Adipocyte (in vitro differentiated cells): ENCODE results near the gene ARMC10.
"Not testable (repeated sequence)": the region's sequence is repeated elsewhere in the genome, so short reads cannot be mapped to it uniquely, and the experiment has no call there.

ENCODE experiments used
- DNase-seq: peaks from one replicate; pipeline ENCODE4 v3.0.0-alpha.2; 2015; ENCODE audit warnings: low read depth
- H3K27me3 ChIP-seq: replicated peaks from 2 replicates; pipeline ENCODE4 v1.7.0; 2013; ENCODE audit warnings: mild to moderate bottlenecking, low read length, moderate library complexity; ENCODE audit not compliant: control insufficient read depth, insufficient read depth
- H3K36me3 ChIP-seq: 2 replicates; pipeline ENCODE4 v1.7.0; 2013; ENCODE audit warnings: low read length, mild to moderate bottlenecking, moderate library complexity; ENCODE audit not compliant: control insufficient read depth, insufficient read depth, severe bottlenecking
- H3K4me1 ChIP-seq: 2 replicates; pipeline ENCODE4 v1.7.0; 2013; ENCODE audit warnings: mild to moderate bottlenecking, low read length, moderate library complexity; ENCODE audit not compliant: control insufficient read depth, insufficient read depth
- H3K4me3 ChIP-seq: 2 replicates; pipeline ENCODE4 v1.7.0; 2013; ENCODE audit warnings: mild to moderate bottlenecking, low read length, moderate library complexity
- H3K9ac ChIP-seq: 2 replicates; pipeline ENCODE4 v1.7.0; 2013; ENCODE audit warnings: mild to moderate bottlenecking, low read length, moderate library complexity
- H3K9me3 ChIP-seq: 2 replicates; pipeline ENCODE4 v1.7.0; 2013; ENCODE audit warnings: mild to moderate bottlenecking, low read length, moderate library complexity; ENCODE audit not compliant: control insufficient read depth

ARMC10 gene

DNA sequence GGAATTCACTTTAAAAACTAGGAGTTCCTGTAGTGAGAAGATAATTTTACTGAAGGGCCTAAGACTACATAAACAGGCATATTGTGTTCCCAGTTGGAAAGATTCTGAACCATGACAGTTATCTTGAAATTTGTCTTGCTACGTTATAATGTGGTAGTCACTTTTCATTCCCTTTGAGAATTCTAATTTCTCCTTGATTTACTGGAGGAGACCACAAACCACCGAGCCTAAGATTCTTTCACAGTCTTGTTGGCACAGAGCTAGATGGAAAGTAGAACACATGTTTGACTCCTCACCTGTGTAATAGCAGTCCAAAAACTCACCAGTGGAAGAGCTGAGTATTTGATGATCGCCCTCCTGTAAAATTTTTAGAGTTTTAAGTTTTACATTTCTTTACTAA lies 4.9 kb downstream of the ARMC10 start:
- no peak overlapping the region for H3K9ac ChIP-seq
- H3K9me3 ChIP-seq: no peaks in the 10 kb centered on the region
- no peak for DNase-seq
- H3K4me1 ChIP-seq: peaks cover 11% of the 10 kb centered on the region
- no peak overlapping the region for H3K4me3 ChIP-seq
- no peaks in the 10 kb centered on the region for H3K27me3 ChIP-seq
- H3K36me3 ChIP-seq: peaks cover 14% of the 10 kb centered on the region

DNA sequence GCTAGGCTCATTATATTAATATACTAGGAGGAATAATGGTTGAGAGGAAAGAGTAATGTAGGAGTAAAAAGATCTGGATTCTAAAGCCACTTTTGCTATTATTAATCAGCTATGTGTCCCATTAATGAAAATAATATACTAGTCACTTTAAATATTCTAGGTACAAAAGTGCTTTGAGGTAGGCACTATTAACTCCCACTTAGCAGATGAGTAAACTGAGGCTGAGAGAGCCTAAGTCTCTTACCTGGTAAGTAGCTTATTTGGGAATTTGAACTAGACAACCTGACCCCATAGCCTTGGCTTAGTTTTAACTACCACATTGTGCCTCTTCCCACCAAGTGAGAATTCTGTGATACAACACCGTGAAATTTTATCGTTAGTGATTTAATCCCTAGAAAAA lies 6.0 kb downstream of the ARMC10 start:
- no peaks in the 10 kb centered on the region for H3K9me3 ChIP-seq

DNA sequence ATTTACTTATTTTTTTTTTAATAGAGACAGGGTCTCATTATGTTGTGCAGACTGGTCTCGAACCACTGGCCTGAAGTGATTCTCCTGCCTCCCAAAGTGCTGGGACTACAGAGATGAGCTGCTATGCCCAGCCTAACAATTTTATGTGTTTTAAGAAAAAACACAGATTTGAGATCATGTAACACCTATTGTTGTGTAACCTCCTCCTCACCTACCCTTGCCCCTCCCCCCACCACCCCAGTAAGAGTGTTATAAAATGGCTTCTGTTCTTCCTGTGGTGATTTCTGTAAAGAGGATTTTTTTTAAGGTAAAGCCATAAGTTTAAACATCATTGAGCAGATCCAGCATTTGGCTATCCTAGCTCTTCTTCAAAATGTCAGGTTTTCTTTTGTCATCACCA lies 7.6 kb downstream of the ARMC10 start:
- Histone ChIP-seq H3K36me3 (peaks cover 35% of the 10 kb centered on the region), H3K4me3 (no peak overlapping the region), H3K4me1 (no peaks in the 10 kb centered on the region), H3K9ac (no peak overlapping the region), H3K9me3 (no peaks in the 10 kb centered on the region), H3K27me3 (no peaks in the 10 kb centered on the region)
- DNase-seq: no peak

More for the DNA sequence above, 6.0 kb downstream of the ARMC10 start:
- DNase-seq: no peak
- peaks cover 20% of the 10 kb centered on the region for H3K36me3 ChIP-seq
- H3K27me3 ChIP-seq: no peaks in the 10 kb centered on the region
- H3K4me3 ChIP-seq: no peak overlapping the region
- H3K4me1 ChIP-seq: peaks cover 9% of the 10 kb centered on the region
- no peak overlapping the region for H3K9ac ChIP-seq

DNA sequence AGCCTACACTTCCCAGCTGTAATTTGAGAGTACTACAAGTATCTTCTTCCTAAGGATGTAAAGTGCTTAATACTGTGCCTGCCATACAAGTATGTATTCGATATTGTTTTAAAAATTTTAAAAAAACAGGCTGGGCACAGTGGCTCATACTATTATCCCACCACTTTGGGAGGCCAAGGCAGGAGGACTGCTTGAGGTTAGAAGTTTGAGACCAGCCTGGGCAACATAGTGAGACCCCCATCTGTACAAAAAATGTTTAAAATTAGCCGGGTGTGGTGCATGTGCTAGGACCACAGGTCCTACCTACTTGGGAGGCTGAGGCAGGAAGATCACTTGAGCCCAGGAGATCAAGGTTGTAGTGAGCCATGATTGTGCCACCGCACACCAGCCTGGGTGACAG lies 8.3 kb downstream of the ARMC10 start:
- Histone ChIP-seq H3K27me3 (no peaks in the 10 kb centered on the region), H3K4me3 (no peak overlapping the region), H3K9me3 (no peaks in the 10 kb centered on the region), H3K4me1 (no peaks in the 10 kb centered on the region), H3K9ac (no peak overlapping the region), H3K36me3 (peaks cover 41% of the 10 kb centered on the region)
- no peak for DNase-seq

DNA sequence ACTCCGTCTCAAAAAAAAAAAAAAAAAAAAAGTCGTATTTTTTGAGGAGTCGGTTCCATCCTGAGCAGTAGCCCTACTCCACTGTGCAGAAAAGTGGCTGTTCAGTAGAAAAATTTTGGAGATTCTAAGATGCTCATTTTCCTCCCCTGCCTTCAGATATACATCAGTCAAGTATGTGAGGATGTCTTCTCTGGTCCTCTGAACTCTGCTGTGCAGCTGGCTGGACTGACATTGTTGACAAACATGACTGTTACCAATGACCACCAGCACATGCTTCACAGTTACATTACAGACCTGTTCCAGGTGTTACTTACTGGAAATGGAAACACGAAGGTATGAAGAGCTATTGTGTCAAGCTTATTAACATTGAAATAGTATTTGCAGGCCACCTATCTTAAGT lies 17.4 kb downstream of the ARMC10 start:
- DNase-seq, H3K4me1 ChIP-seq, H3K4me3 ChIP-seq, H3K9ac ChIP-seq, H3K9me3 ChIP-seq, H3K27me3 ChIP-seq: not testable (repeated sequence)
- H3K36me3 ChIP-seq: peaks cover 53% of the 10 kb centered on the region

DNA sequence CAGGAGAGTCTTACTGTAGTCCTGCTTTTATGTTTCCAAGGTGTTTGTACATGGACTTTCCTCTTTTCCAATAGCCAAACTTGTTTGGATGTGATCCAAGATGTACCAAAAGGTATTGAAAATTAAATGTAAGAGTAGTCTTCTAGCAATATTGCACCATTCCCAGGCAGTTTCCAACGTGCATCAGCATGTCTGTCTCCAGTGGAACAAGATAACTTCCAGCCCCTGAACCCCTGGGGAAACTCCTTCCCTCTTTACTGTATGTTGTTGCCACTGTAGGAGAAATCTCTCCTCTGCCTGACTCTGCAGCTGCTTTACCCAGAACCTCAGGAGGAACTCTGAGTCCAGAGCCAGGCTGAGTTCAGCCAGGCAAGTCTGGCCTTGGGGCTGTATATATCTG lies 18.5 kb downstream of the ARMC10 start:
- Histone ChIP-seq H3K4me3 (no peak overlapping the region), H3K27me3 (no peaks in the 10 kb centered on the region), H3K9ac (no peak overlapping the region), H3K4me1 (no peaks in the 10 kb centered on the region), H3K9me3 (no peaks in the 10 kb centered on the region), H3K36me3 (peaks cover 49% of the 10 kb centered on the region)
- DNase-seq: no peak

DNA sequence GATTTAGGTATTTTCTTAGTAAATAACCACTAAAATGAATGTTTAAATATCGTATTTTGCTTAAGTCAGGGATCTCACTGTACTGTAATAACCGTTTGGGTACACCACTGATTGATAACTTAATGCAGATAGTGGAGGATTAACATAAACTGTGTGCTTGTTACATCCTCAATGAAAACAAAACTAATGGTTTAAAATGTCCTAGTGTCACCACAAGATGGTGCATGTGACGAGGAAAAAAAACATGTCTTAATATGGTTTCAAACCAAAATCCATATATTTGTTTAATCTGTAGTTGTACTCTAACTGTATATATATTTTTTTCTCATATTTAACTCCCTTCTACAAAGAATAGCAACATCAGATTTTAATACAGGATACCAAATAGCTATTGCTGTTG lies 19.2 kb downstream of the ARMC10 start:
- Histone ChIP-seq H3K9ac (no peak overlapping the region), H3K27me3 (no peaks in the 10 kb centered on the region), H3K4me1 (no peaks in the 10 kb centered on the region), H3K9me3 (no peaks in the 10 kb centered on the region), H3K36me3 (peaks cover 42% of the 10 kb centered on the region), H3K4me3 (no peak overlapping the region)
- DNase-seq: no peak

DNA sequence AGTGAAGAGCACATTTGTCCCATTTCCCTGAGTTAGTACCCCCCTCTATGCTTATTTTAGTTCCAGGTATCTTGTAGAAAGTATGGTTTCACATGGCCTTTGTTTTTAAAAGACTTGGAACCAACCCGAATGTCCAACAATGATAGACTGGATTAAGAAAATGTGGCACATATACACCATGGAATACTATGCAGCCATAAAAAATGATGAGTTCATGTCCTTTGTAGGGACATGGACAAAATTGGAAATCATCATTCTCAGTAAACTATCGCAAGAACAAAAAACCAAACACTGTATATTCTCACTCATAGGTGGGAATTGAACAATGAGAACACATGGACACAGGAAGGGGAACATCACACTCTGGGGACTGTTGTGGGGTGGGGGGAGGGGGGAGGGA lies 20.6 kb downstream of the ARMC10 start:
- not testable (repeated sequence) for H3K4me3 ChIP-seq, H3K9ac ChIP-seq, H3K27me3 ChIP-seq, H3K4me1 ChIP-seq, DNase-seq, H3K9me3 ChIP-seq
- peaks cover 37% of the 10 kb centered on the region for H3K36me3 ChIP-seq

DNA sequence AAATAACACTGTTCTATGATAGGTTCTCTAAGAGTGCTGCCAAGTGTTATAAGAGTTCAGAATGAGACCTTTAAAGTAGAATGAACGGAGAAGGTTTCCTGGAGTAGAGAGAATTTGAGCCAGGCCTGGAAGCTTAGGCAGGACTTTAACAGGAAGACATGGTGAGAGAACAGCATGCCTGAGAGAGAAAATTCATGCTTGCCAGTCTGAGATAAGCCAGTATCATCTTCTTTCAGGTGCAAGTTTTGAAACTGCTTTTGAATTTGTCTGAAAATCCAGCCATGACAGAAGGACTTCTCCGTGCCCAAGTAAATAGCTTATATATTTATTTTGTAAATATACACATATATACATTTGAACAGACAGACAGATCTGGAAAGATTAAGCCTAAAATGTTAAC lies 22.1 kb downstream of the ARMC10 start:
- Histone ChIP-seq H3K9me3 (no peaks in the 10 kb centered on the region), H3K9ac (no peak overlapping the region), H3K36me3 (peaks cover 45% of the 10 kb centered on the region), H3K4me1 (no peaks in the 10 kb centered on the region), H3K27me3 (no peaks in the 10 kb centered on the region), H3K4me3 (no peak overlapping the region)
- no peak for DNase-seq

DNA sequence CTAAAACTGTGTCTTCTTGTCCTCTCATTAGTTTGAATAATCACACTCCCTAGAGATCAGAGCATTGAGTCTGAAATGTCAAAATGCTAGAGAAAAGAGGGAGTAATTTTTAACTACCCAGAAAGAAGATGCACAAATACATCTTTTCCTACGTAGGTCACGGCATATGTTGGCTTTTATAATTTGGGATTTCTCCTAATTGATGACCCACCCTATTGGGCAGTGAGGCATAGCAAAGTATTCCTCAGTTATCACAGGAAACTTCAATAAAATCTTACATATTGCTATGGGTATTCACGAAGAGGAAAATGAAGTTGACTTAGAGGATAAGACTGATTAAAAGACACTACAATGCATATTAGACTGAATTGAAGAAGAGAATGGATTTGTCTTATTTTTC lies 25.4 kb downstream of the ARMC10 start:
- Histone ChIP-seq H3K4me1 (no peaks in the 10 kb centered on the region), H3K36me3 (peaks cover 48% of the 10 kb centered on the region), H3K4me3 (no peak overlapping the region), H3K9ac (no peak overlapping the region), H3K27me3 (no peaks in the 10 kb centered on the region), H3K9me3 (no peaks in the 10 kb centered on the region)
- DNase-seq: no peak

DNA sequence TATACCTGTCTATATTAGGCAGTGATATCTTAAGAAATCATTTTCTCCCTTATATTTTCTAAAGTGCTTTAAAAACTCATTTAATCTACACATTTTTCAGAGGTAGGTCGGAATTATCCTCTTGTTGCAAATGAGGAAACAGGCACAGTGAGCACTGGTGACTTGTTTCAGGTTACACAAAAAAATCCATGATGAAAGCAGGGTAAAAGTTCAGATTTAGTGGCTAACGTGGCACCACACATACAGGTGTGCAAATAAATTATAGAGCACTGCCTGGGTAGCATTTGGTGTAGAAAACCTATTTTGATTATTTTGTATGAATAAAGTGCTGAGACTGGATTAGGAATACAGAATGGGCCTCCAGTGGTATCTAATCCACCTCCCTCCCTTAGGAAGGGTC lies 26.6 kb downstream of the ARMC10 start:
- Histone ChIP-seq H3K4me1 (no peaks in the 10 kb centered on the region), H3K4me3 (no peak overlapping the region), H3K27me3 (no peaks in the 10 kb centered on the region), H3K36me3 (peaks cover 46% of the 10 kb centered on the region), H3K9ac (no peak overlapping the region), H3K9me3 (no peaks in the 10 kb centered on the region)
- no peak for DNase-seq

DNA sequence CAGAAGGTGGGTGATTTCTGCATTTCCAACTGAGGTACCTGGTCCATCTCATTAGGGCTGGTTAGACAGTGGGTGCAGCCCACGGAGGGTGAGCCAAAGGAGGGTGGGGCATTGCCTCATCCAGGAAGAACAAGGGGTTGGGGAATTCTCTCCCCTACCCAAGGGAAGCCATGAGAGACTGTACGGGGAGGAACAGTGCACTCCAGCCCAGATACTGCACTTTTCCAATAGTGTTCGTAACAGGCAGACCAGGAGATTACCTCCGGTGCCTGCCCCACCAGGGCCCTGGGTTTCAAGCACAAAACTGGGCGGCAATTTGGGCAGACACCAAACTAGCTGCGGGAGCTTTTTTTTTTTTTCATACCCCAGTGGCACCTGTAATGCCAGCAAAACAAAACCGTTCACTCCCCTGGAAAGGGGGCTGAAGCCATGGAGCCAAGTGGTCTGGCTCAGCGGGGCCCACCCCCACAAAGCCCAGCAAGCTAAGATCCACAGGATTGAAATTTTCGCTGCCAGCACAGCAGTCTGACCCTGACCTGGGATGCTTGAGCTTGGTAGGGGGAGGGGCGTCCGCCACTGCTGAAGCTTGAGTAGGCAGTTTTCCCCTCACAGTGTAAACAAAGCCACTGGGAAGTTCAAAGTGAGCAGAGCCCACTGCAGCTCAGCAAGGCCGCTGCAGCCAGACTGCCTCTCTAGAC lies 31.2 kb downstream of the ARMC10 start:
- Histone ChIP-seq H3K27me3 (no peaks in the 10 kb centered on the region), H3K9me3 (no peaks in the 10 kb centered on the region), H3K4me1 (no peaks in the 10 kb centered on the region), H3K4me3 (no peak overlapping the region), H3K36me3 (peaks cover 29% of the 10 kb centered on the region), H3K9ac (no peak overlapping the region)
- DNase-seq: no peak
